ENCODE results near the gene IRAK1. TPM values are rescaled to one million over a fixed set of nuclear protein-coding genes. Genes with fewer than 3 reads are reported as not detected.

The IRAK1 gene
- total RNA-seq, 1 donor from 2014 or later = 89.4 TPM

DNA sequence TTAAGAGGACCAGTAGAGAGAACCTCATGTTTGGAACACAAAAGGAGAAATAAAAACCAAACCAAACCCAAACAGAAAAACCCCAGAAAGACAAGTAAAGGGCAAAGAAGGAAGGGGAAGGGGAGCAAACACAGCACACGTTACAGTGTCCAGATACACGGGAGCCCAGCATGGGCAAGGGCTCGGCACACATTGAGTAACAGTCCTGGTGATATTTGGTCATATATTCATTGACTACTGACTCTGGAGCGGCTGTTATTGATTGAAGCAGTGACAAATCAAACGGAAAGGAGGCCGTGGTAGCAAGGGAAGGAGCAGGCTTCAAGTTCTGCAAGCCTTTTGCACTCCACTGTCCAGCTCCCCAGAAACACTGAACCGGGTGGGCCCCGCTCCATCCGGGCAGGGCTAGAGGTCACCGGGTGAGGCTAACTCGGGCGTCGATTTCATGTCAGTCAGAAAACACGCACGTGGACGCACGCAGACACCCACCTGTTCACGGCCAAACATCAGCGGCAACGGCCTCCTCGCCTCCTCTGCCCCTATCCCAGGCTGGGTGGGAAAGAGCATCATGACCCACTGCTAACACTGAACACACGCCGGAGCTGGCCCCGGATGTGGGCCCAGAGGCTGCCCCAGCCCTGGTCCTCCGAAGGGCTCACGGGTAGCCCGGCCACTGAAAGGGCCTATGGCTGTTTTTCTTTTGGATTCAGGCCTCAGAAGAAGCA is 3.7 kb upstream of the IRAK1 start:
- no peak overlapping the region for H3K27ac ChIP-seq
- no peaks in the 10 kb centered on the region for H3K9me3 ChIP-seq
- H3K4me1 ChIP-seq = no peaks in the 10 kb centered on the region
- no peaks in the 10 kb centered on the region for H3K36me3 ChIP-seq
- H3K27me3 ChIP-seq = no peaks in the 10 kb centered on the region
- no peak for TF ChIP-seq CTCF (IDR thresholded peaks at IDR 0.05)
- ATAC-seq (no peak), DNase-seq (no peak)
- intact Hi-C loops (cut with DNase I) = no loop called here
- H3K4me3 ChIP-seq = no peak overlapping the region

- Histone ChIP-seq H3K9me3 (no peaks in the 10 kb centered on the region), H3K27ac (no peak overlapping the region), H3K27me3 (no peaks in the 10 kb centered on the region), H3K36me3 (no peaks in the 10 kb centered on the region), H3K4me3 (no peak overlapping the region), H3K4me1 (no peaks in the 10 kb centered on the region)
- no peak for TF ChIP-seq CTCF (IDR thresholded peaks at IDR 0.05)
- DNase-seq = no peak
- intact Hi-C loops (cut with DNase I) = no loop called here
- ATAC-seq = no peak
Observed at GRCh38 chrX:154022108-154022507, 2.4 kb upstream of the IRAK1 start.

GRCh38 chrX:154021131-154021611 is 1.5 kb upstream of the IRAK1 start:
- ATAC-seq = no peak
- intact Hi-C loops (cut with DNase I) = no loop called here
- H3K27me3 ChIP-seq = no peaks in the 10 kb centered on the region

GRCh38 chrX:154020536-154021115 is 924 bp upstream of the IRAK1 start:
- intact Hi-C loops (cut with DNase I) = no loop called here
- H3K4me3 ChIP-seq = peak overlapping the region; percentile 58
- no peak for TF ChIP-seq CTCF (IDR thresholded peaks at IDR 0.05)
- no peaks in the 10 kb centered on the region for H3K9me3 ChIP-seq
- H3K4me1 ChIP-seq = no peaks in the 10 kb centered on the region
- no peak for DNase-seq
- H3K36me3 ChIP-seq = peaks cover 10% of the 10 kb centered on the region
- peak; percentile 43 for ATAC-seq
- H3K27me3 ChIP-seq = no peaks in the 10 kb centered on the region
- peak overlapping the region; percentile 87 for H3K27ac ChIP-seq

More at GRCh38 chrX:154021131-154021611, 1.5 kb upstream of the IRAK1 start:
- no peak for DNase-seq
- no peaks in the 10 kb centered on the region for H3K9me3 ChIP-seq
- H3K4me1 ChIP-seq = no peaks in the 10 kb centered on the region
- H3K4me3 ChIP-seq = no peak overlapping the region
- no peak for TF ChIP-seq CTCF (IDR thresholded peaks at IDR 0.05)
- peaks cover 6% of the 10 kb centered on the region for H3K36me3 ChIP-seq
- H3K27ac ChIP-seq = peak overlapping the region; percentile 6

DNA sequence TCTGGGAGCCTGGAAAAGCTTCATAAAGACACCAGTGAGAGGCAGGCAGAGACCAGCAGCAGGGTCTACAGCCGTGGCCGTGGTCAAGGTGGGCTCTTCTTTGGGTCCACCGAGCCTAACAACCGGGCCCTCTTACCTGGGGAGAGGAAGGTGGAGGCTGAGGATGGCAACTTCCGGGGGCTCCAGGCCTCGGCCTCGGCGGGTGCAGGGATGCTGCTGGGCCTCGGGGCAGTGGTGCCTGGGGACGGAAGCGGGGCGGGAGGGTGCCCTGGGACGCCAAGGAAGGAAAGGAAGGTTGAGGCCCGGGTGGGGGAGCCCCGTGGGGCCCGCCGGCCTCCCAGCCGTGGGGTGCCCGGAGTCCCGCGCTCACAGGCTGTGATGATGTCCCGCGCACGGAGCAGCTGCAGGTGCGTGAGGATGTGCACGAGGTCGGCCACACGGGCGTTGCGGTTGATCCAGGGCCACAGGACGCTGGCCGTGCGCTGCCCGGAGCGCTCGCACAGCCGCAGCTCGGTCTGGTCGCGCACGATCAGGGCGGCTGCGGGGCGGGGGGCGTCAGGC is 561 bp downstream of the IRAK1 start:
- no peaks in the 10 kb centered on the region for H3K27me3 ChIP-seq
- TF ChIP-seq CTCF (IDR thresholded peaks at IDR 0.05) = no peak
- intact Hi-C loops (cut with DNase I) = no loop called here
- DNase-seq (peak; percentile 66), ATAC-seq (no peak)
- peak overlapping the region; percentile 57 for H3K4me3 ChIP-seq
- no peaks in the 10 kb centered on the region for H3K9me3 ChIP-seq
- H3K4me1 ChIP-seq = no peaks in the 10 kb centered on the region
- peaks cover 10% of the 10 kb centered on the region for H3K36me3 ChIP-seq
- peak overlapping the region; percentile 81 for H3K27ac ChIP-seq
